Activated naive CD8-positive, alpha-beta T cell treated with anti-CD3 and anti-CD28 coated beads, Interleukin-2, amount 50 U/mL, for 16 hours (primary cell): Measurements from ENCODE around the gene COX6A2.

Experiments
- DNase-seq: peaks from one replicate; pipeline ENCODE4 v3.0.0-alpha.2; 2020; ENCODE audit warnings: low read depth, low spot score

COX6A2 gene

DNA sequence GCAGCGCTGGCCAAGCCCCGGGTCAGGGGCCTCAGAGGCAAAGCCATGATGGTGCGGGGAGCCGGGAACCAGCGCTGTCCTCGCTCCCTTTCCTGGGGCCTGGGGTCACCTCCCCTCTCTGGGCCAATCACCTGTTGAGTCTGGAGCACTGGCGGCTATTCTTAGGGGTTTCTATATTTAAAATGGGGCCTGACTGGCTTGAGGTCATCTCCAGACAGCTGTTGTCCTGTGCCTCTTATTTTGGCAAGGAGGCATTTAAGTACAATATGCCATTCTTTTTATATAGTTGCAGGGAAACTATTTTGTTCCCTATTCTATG is at the start of gene COX6A2:
Gene COX6A2, minus strand, starts transcription at position 82 of the 319 bp plus-strand sequence. Its CDS starts 35 bp downstream, at position 47.
- no peak for DNase-seq

DNA sequence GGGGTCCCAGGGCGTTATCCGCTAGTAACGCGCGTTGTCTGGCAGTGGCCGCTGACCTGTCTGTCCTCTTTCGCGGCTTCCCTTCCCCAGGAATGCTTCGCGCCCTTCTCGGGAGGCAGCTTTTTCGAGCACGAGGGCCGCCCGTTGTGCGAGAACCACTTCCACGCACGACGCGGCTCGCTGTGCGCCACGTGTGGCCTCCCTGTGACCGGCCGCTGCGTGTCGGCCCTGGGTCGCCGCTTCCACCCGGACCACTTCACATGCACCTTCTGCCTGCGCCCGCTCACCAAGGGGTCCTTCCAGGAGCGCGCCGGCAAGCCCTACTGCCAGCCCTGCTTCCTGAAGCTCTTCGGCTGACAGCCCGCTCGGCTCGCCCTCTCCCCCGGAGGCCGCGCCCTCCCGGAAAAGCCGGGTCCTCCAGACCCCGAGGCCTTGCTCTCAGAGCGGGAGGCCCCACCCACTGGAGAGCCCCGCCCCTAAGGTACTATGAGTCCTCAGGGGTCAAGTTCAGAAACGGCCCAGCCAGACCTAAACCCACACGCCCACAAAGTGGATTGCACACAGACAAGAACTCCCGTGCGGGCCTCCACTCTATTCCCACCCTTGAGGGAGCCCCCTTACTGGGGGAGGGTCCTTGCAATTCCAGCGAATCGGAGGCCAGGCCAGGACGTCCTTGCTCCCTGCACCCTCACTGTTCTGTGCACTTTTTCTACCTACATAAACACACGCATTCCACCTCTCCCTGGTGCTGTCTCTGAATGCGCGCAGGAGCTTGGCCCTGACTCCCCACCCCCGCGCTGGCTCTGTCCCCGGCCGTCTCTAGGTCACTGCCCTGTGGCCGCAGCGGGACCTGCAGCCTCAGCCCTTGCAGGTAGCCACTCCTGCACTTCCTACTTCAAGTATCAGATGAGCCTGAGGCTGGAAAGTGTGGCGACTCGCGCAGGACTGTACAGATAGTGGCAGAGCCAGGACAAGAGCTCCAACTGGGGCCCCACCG is 49.4 kb upstream of the COX6A2 start:
- DNase-seq = no peak

DNA sequence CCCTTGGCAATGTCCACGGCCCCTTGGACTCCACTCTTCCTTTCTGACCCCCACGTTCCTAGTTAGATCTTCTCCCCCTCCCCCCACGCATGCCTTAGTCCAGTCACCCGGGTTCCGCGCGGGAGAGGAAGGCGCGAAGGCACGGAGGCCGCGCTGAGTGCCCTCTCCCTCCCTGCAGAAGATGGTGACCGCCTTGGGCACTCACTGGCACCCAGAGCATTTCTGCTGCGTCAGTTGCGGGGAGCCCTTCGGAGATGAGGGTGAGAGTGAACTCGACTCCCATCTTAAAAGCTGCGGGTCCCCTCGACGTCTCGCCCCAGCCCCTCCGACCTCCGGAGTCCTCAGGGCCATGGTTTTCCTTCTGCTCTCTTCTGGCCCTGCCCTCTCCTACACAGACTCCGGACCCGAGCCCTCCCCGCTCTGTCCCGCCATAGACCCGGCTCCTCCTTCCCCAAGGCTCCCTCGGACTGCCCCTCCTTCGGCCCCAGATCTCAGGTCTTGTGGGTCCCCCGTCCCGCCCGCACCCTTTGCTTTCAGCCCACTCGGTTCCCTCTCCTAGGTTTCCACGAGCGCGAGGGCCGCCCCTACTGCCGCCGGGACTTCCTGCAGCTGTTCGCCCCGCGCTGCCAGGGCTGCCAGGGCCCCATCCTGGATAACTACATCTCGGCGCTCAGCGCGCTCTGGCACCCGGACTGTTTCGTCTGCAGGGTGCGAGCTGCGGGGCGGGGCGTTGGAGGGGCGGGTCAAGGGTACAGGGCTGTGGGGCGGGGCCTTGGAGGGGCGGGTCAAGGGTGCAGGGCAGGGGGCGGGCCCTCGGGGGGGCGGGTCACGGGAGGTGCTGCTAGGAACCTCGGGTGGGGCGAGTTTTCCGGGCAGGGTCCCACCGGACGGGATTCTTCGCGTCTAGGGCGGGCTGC is 48.4 kb upstream of the COX6A2 start:
- DNase-seq = peak; percentile 79

DNA sequence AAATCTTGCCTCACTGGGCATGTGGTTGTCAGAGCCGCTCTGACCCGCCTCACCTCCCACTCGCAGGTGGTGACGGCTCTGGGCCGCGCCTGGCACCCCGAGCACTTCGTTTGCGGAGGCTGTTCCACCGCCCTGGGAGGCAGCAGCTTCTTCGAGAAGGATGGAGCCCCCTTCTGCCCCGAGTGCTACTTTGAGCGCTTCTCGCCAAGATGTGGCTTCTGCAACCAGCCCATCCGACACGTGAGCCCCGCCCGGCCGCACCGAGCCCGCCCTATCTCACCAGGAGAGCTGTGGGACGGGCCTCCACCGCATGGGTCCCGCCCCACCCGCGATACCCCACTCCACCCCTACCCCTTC is 47.8 kb upstream of the COX6A2 start:
- no peak for DNase-seq

DNA sequence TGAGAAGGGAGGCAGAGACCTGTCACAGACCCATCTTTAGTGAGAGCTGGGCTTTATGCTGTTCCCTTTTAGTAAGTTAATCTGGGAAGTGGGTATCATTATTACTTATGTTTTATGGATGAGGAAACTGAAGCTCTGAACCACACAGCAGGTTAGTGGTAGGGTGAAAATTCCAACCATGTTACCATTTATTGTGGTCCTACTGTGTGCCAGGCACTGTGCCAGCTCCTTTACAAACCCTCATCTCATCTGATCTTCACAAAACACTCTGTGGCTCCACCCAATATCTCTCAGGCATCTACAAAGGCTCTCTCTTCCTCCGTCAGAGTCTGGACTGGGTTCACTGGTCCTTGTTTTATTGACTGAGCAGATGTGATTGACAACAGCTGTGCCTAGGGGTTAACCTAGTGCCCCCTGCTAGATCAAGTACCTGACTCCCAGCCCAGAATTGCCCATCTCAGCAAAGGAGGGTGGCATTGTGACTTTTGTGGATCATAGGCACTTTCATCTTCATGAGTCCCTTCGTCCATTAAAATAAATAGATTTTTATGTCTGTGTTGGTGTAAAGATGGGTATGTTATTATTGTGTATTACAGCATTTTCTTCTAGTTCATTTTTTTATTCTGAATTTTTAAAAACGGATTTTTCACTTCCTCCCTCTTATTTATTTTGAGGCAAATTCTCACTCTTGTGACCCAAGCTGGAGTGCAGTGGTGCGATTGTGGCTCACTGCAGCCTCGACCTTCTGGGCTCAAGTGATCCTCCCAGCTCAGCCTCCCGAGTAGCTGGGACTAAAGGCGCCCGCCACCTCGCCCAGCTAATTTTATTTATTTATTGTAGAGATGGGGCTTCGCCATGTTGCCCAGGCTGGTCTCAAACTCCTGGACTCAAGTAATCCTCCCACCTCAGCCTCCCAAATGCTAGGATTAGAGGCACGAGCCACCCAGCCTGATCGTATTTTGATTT is 46.9 kb upstream of the COX6A2 start:
- no peak for DNase-seq

DNA sequence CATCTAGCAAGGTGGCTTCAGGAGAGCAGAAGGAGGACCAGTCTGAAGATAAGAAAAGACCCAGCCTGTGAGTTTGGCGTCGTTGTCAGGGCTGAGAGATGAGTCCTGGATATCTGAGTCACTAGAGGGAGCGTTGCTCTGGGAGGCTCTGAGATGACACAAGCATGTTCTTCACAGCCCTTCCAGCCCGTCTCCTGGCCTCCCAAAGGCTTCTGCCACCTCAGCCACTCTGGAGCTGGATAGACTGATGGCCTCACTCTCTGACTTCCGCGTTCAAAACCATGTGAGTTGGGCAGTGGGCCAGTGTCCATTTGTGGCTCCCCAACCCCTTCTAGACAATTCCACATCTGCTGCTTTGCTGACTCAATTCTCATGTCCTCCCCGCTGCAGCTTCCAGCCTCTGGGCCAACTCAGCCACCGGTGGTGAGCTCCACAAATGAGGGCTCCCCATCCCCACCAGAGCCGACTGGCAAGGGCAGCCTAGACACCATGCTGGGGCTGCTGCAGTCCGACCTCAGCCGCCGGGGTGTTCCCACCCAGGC is 46.1 kb upstream of the COX6A2 start:
- DNase-seq = no peak

DNA sequence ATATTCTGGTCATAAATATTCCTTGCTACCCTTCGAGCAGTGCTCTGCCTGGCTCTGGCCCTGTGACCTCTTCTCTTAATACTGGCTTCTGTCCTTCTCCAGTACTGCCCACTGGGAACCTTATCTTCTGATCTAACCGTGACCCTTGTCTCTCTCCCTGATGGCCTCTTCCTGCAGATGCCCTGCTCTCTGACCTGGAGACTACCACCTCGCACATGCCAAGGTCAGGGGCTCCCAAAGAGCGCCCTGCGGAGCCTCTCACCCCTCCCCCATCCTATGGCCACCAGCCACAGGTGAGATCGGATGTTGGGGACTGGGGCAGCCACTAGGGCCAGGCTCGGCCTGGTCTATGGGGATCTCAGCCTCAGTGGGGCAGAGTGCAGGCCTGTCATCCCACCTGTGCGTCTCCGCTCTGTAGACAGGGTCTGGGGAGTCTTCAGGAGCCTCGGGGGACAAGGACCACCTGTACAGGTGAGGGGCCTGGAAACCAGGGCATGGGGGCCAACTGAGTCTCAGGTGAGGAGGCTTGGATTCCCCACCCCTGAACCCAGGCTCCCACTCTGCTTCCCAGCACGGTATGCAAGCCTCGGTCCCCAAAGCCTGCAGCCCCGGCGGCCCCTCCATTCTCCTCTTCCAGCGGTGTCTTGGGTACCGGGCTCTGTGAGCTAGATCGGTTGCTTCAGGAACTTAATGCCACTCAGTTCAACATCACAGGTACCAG is 45.3 kb upstream of the COX6A2 start:
- DNase-seq = no peak

DNA sequence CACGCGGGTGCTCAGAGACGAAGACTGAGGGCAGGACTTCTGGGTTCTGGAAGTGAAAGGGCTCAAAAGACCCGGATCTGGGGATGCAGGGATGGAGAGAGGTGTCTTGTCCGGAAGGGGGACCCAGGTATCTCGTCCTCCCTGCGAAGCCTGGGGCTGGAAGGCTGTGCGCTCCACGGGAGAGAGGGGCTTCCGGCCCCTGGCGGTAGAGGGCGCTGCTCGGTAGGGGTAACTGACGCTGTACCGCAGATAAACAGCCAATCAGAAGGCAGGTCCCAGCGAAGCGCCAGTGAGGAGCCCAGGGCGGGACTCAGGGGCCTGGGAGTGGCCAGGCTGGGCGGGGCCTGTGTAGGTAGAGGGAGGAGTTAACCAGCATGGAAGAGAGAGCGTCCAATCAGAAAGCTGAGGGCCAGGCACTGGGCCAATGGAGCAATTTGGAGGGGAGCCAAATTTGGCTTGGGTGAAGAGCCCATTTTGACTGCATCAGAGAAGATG is 44.6 kb upstream of the COX6A2 start:
- DNase-seq = no peak

DNA sequence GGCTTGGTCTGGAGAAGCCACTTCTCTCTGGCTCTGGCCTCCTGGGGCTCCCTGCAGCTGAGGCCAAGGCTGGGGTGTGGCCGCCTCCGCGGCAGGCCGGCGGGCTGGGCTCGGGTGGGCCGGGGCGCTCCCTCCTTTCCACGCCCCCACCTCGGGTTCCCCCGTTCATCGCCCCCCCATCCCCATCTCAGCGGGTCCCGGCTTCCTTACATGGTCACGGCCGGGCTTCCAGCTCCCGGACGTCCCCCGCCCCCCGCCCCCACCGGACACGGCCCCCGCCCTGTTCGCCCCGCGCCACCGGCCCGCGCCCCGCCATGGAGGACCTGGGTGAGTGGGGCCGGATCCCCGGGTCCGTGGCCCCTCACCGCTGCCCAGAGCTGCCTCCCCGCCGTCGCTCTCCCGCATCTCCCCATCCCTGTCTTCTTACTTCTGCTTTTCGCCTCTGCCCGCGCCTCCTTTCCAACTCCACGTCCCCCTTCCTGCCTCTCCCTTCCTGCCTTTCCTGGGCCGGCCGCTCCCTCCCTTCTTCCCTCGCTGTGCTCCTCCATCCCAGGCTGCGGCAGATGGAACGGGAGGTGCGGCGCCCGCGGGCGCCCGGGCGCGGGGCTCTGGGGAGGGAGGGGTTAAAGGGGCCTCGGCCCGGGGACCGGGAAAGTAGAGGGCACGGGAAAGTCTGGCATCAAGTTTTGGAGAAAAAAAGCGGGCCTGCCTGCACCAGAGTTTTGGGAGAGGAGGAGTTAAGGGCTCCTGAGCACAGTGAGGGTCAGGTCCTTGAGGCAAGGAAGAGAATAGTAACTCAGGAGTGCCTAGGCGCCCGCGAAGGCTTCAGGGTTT is 43.9 kb upstream of the COX6A2 start, which contains the start of gene TGFB1I1:
Gene TGFB1I1, plus strand, starts transcription at position 278 of the 834 bp plus-strand sequence. Its CDS starts 37 bp downstream, at position 315.
- no peak for DNase-seq

DNA sequence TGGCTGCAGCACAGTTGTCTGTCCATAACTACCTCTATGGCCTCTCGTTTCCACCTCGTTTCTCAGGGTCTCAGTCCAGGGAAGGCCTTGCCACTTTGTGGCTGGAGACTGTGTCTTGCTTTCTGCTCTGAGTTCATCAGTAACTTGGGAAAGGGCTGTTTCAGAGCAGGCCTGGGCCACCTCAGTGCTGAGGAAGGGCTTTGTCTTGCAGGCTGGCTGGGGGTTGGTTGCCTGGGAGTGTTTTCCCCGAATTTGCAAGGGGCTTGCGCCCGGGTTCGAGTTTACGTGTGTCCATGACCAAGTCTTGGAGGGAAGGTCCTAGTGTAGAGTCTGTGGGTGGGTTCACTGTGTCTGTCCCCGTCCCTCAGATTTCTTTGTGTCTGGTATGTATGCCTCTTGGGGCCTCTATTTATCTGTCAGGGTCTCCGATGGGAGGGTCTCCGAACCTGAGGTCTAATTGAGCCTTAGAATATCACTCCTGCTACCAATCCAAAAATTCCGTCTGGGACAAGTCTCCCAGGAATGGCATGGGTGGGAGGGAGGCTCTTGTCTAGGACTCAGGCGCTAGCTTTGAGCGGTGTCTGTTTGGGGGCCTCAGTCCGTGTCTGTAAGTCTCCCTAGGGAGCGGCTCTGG is 43.2 kb upstream of the COX6A2 start:
- DNase-seq = no peak

DNA sequence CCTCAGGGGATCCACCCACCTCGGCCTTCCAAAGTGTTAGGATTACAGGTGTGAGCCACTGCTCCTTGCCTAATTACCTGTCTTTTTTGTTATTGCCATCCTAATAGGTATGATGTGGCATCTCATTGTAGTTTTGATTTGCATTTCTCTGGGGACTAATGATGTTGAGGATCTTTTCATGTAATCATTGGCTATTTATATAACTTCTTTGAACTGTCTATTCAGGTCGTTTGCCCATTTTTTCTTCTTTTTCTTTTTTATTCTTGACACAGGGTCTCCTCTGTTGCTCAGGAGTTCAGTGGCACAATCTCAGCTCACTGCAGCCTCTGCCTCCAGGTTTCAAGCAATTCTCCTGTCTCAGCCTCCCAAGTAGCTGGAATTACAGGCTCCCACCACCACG is 42.5 kb upstream of the COX6A2 start:
- DNase-seq = no peak

DNA sequence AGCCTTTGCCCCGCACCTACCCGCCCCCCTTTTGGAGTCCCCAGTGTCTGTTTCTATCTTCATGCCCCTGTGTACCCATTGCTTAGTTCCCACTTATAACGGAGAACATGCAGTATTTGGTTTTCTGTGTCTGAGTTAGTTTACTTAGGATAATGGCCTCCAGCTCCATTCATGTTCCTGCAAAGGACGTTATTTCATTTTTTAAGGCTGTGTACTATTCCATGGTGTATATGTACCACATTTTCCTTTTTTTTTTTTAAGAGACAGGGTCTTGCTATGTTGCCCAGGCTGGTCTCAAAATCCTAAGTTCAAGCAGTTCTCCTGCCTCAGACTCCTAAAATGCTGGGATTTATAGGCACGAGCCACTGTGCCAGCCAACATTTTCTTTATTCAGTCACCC is 39.7 kb upstream of the COX6A2 start:
- no peak for DNase-seq

DNA sequence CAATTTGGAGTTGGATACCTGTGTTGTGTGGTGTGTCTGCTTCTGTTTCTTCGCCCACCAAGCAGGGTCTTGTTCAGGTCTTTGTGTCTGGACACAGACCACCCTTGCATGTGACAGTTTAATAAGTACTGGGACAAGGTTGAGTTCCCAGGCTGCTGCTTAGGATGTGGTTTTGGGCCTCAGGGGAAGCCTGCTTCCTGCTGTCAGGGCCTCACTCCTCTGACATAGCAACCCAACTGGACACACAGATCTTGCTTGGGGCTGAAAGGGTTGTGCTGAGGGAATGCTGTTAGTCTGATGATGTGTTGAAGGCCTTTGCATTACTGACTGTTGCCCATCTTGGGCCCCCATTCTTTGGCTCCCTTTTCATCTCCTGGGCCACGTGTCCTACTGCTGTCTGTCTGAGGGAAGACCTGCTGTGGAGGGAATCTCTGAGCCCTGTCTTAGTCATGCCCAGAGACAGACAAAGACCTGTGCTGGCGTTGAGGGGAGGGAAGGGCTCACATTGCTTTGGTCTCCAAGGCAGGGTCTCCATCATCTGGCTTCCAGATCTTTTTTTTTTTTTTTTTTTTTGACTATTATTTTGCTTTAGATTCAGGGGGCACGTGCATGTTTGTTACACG is 39.1 kb upstream of the COX6A2 start:
- no peak for DNase-seq

DNA sequence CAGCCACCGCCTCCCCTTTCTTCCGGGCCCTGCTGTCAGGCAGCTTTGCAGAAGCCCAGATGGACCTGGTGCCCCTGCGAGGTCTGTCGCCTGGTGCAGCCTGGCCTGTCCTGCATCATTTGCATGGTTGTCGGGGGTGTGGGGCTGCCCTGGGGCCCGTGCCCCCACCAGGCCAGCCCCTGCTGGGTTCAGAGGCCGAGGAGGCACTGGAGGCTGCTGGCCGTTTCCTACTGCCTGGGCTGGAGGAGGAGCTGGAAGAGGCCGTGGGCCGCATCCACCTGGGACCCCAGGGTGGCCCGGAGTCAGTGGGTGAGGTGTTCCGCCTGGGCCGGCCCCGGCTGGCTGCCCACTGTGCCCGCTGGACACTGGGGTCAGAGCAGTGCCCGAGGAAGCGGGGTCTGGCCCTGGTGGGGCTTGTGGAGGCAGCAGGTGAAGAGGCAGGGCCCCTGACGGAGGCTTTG is 38.3 kb upstream of the COX6A2 start:
- DNase-seq = no peak

DNA sequence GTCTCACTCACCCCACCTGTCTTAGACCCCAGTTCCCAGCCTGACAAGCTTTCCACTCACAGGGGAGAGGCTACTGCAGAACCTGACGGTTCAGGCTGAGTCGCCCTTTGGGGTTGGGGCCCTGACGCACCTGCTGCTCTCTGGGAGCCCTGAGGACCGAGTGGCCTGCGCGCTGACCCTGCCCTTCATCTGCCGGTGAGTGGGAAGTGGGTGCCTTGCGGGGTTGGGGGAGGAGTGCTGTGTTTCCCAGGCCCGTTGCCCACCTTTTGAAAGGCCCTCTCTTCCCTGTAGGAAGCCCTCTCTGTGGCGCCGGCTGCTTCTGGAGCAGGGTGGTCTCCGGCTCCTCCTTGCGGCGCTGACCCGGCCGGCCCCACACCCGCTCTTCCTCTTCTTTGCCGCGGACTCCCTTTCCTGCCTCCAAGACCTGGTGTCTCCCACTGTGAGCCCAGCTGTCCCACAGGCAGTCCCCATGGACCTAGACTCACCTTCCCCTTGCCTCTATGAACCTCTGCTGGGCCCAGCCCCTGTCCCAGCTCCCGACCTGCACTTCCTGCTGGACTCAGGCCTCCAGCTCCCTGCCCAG is 37.7 kb upstream of the COX6A2 start:
- no peak for DNase-seq

DNA sequence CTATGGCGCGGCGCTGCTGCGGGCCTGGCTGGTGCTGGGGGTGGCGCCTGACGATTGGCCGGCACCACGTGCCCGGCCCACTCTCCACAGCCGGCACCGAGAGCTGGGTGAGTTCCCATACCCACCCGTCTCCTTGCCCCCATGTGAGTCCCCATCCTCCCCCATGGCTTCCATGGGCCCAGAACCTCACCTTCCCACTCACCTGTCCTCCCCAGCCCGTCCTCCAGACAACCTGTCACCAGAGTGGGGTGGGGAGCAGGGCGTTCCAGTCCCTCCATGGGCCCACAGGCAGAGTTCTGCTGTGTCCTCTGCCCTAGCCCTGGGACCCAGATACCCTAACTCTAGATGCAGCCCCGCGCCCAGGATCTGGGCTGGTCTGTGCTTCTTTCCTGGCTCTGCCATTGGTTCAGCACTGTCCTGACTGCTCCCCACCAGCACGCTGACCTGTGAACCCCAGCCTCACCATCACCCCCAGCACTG is 36.7 kb upstream of the COX6A2 start:
- no peak for DNase-seq

DNA sequence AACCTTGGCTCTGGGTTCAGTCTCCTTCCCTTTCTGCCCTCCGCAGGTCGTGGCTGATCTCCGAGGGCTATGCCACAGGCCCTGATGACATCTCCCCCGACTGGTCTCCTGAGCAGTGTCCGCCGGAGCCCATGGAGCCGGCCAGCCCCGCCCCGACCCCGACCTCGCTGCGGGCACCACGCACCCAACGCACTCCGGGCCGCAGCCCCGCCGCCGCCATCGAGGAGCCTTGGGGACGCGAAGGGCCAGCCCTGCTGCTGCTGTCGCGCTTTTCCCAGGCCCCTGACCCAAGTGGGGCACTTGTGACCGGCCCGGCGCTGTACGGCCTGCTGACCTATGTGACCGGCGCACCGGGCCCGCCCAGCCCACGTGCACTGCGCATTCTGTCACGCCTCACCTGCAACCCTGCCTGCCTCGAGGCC is 36.2 kb upstream of the COX6A2 start:
- no peak for DNase-seq
